Measurements from ENCODE around the gene AGPAT3.

DNA sequence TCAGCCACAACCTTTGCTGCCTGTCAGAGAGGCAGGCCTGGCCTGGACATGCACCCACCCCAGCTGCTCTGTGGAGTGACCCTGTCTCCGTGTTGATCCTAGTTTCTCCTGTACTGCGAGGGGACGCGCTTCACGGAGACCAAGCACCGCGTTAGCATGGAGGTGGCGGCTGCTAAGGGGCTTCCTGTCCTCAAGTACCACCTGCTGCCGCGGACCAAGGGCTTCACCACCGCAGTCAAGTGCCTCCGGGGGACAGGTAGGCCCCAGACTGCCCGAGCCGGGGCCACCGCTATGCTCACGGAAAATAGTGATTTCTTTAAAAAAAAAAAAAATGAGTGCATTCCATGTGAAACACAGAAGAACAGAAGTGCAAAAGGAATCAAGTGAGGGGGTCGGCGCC is 105.5 kb downstream of the AGPAT3 start:
- TF ChIP-seq, protein P1, sequence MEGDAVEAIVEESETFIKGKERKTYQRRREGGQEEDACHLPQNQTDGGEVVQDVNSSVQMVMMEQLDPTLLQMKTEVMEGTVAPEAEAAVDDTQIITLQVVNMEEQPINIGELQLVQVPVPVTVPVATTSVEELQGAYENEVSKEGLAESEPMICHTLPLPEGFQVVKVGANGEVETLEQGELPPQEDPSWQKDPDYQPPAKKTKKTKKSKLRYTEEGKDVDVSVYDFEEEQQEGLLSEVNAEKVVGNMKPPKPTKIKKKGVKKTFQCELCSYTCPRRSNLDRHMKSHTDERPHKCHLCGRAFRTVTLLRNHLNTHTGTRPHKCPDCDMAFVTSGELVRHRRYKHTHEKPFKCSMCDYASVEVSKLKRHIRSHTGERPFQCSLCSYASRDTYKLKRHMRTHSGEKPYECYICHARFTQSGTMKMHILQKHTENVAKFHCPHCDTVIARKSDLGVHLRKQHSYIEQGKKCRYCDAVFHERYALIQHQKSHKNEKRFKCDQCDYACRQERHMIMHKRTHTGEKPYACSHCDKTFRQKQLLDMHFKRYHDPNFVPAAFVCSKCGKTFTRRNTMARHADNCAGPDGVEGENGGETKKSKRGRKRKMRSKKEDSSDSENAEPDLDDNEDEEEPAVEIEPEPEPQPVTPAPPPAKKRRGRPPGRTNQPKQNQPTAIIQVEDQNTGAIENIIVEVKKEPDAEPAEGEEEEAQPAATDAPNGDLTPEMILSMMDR (IDR thresholded peaks at IDR 0.05; ENCODE audit: extremely low read depth in 1 of 2, insufficient read depth in 1 of 2, low read depth in 1 of 2, low read length in 2 of 2) = no peak
- TF ChIP-seq POLR2A (IDR thresholded peaks at IDR 0.05; ENCODE audit: low read depth, low read length) = no peak
